Thymus (tissue), 11 donors: ENCODE measurements around the gene ZNF70. TPM values are rescaled to one million over a fixed set of nuclear protein-coding genes. Genes with fewer than 3 reads are reported as not detected.

Source experiments
- DNase-seq, 9 donors: peaks; one replicate each; pipeline ENCODE4 v3.0.0-alpha.2; 2013; ENCODE audit warnings: low spot score in 9 of 9, low read depth in 6 of 9, missing footprints in 1 of 9
- H3K27ac ChIP-seq, 2 donors: one replicate each; pipeline ENCODE4 v1.5.1; 2013; ENCODE audit warnings: control low read depth in 1 of 2, low read depth in 1 of 2, low read length in 1 of 2, mild to moderate bottlenecking in 1 of 2, moderate library complexity in 1 of 2
- H3K27me3 ChIP-seq, 2 donors: one replicate each; pipeline ENCODE4 v1.5.1; 2013; ENCODE audit warnings: low read length in 1 of 2; ENCODE audit not compliant: control insufficient read depth in 2 of 2, insufficient read depth in 1 of 2
- H3K36me3 ChIP-seq, 2 donors: one replicate each; pipeline ENCODE4 v1.5.1; 2013; ENCODE audit warnings: low read length in 1 of 2, mild to moderate bottlenecking in 1 of 2, moderate library complexity in 1 of 2; ENCODE audit not compliant: control insufficient read depth in 2 of 2, insufficient read depth in 2 of 2
- H3K4me1 ChIP-seq, 2 donors: one replicate each; pipeline ENCODE4 v1.5.1; 2013; ENCODE audit warnings: low read length in 2 of 2; ENCODE audit not compliant: control insufficient read depth in 2 of 2, insufficient read depth in 2 of 2
- H3K4me3 ChIP-seq, 2 donors: one replicate each; pipeline ENCODE4 v1.5.1; 2013; ENCODE audit warnings: low read length in 2 of 2, control low read depth in 1 of 2, mild to moderate bottlenecking in 1 of 2
- H3K9me3 ChIP-seq, 2 donors: one replicate each; pipeline ENCODE4 v1.5.1; 2013; ENCODE audit warnings: low read length in 1 of 2, mild to moderate bottlenecking in 1 of 2; ENCODE audit not compliant: control insufficient read depth in 2 of 2, insufficient read depth in 1 of 2
- WGBS: extraction: QIAGEN DNeasy Blood & Tissue Kit; methylation state at CpG from one replicate; pipeline ENCODE4 v1.1.7; 2013; 5-methylcytosine and 5-hydroxymethylcytosine counted together
- polyA plus RNA-seq: library from polyadenylated mRNA; stranded (reverse); fragments of 200-250 nt; gene quantifications from one replicate; pipeline ENCODE4 v1.2.3, GENCODE V29; 2013
- total RNA-seq: library from RNA; stranded (reverse); fragments of 120-200 nt; gene quantifications from one replicate; pipeline ENCODE4 v1.2.4, GENCODE V29; 2013
- donor health status: healthy.

Gene ZNF70
- total and polyA plus RNA-seq, 2 donors, result 1.4 to 1.7 TPM

DNA sequence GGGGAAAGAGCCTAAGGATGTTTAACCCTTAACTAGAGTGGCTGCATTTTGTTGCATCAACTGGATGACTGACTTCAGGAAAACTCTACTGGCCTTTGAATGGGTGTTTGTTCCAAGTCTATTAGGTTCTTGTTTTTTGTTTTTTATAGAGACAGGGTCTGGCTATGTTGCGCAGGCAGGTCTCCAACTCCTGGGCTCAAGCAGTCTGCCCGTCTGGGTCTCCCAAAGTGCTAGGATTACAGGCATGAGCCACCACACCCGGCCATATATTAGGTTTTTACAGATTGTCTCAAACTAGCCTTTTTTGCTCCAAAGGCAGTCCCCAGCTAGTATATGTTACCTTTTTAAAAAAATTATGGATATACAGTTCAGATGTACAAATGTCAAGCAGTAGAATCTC lies 37.0 kb upstream of the ZNF70 start:
- Histone ChIP-seq H3K27ac (no peak overlapping the region), H3K4me1 (peaks cover 46 to 63% of the 10 kb centered on the region in 2 donors), H3K36me3 (peaks cover 20 to 29% of the 10 kb centered on the region in 2 donors), H3K27me3 (no peaks in the 10 kb centered on the region), H3K4me3 (peak overlapping the region; percentile 58 to 94), H3K9me3 (no peaks in the 10 kb centered on the region)
- no peak for DNase-seq
- 96% methylated on average over 3 of the region's 3 CpGs for WGBS

DNA sequence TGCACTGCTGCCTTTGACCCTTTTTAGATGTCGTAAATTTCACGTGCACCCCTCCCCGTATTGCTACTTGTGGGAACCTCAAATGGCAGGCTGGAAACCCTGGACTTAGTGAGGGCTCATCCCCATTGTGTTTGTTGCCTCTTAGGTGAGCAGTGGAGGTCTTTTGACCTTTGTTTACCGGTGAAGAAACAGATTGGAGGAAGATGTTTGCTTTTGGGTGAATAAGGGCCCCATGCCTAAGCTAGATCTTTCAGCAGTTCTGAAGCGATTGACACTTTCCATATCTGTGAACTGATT lies 36.6 kb upstream of the ZNF70 start:
- no peaks in the 10 kb centered on the region for H3K9me3 ChIP-seq
- peaks cover 46 to 63% of the 10 kb centered on the region in 2 donors for H3K4me1 ChIP-seq
- WGBS, result 9% methylated on average over 5 of the region's 5 CpGs
- peaks cover 17 to 26% of the 10 kb centered on the region in 2 donors for H3K36me3 ChIP-seq
- H3K4me3 ChIP-seq, result peak overlapping the region; percentile 58 to 94
- peak overlapping the region; percentile 68 to 100 for H3K27ac ChIP-seq
- DNase-seq, result no peak
- no peaks in the 10 kb centered on the region for H3K27me3 ChIP-seq

GRCh38 chr22:23786752-23787599 lies 36.1 kb upstream of the ZNF70 start, which contains the start of gene SMARCB1:
Gene SMARCB1 (plus strand): TSS chr22:23786966. CDS start chr22:23787170, 204 bp downstream.
- WGBS, result under 1% methylated on average over 97 of the region's 97 CpGs
- peaks cover 11 to 20% of the 10 kb centered on the region in 2 donors for H3K36me3 ChIP-seq
- peak within 1 kb of the TSS; percentile 98 to 100 for H3K27ac ChIP-seq
- H3K4me3 ChIP-seq, result peak within 1 kb of the TSS; percentile 58 to 94
- H3K9me3 ChIP-seq, result no peaks in the 10 kb centered on the region
- DNase-seq, result peak; percentile 75 to 95 (median 83)
- peaks cover 48 to 63% of the 10 kb centered on the region in 2 donors for H3K4me1 ChIP-seq
- no peaks in the 10 kb centered on the region for H3K27me3 ChIP-seq

GRCh38 chr22:23786261-23786710 lies 35.4 kb upstream of the ZNF70 start:
- H3K4me1 ChIP-seq, result peaks cover 48 to 64% of the 10 kb centered on the region in 2 donors
- peak overlapping the region; percentile 58 to 94 for H3K4me3 ChIP-seq

GRCh38 chr22:23784215-23784732 lies 33.4 kb upstream of the ZNF70 start:
- H3K4me1 ChIP-seq, result peaks cover 43 to 67% of the 10 kb centered on the region in 2 donors
- H3K9me3 ChIP-seq, result no peaks in the 10 kb centered on the region
- H3K36me3 ChIP-seq, result peaks cover 0 to 7% of the 10 kb centered on the region in 2 donors
- no peaks in the 10 kb centered on the region for H3K27me3 ChIP-seq
- peak in 1 of 9 donors; percentile 72 for DNase-seq
- peak overlapping the region in 1 of 2 donors; percentile 60 for H3K27ac ChIP-seq
- WGBS, result 16% methylated on average over 8 of the region's 8 CpGs
- H3K4me3 ChIP-seq, result no peak overlapping the region

More at GRCh38 chr22:23786261-23786710, 35.4 kb upstream of the ZNF70 start:
- DNase-seq, result peak in 4 of 9 donors; percentile 71 to 92 (median 78)
- Histone ChIP-seq H3K27ac (peak overlapping the region; percentile 98 to 100), H3K27me3 (no peaks in the 10 kb centered on the region), H3K36me3 (peaks cover 5 to 14% of the 10 kb centered on the region in 2 donors), H3K9me3 (no peaks in the 10 kb centered on the region)
- 11% methylated on average over 9 of the region's 9 CpGs for WGBS

DNA sequence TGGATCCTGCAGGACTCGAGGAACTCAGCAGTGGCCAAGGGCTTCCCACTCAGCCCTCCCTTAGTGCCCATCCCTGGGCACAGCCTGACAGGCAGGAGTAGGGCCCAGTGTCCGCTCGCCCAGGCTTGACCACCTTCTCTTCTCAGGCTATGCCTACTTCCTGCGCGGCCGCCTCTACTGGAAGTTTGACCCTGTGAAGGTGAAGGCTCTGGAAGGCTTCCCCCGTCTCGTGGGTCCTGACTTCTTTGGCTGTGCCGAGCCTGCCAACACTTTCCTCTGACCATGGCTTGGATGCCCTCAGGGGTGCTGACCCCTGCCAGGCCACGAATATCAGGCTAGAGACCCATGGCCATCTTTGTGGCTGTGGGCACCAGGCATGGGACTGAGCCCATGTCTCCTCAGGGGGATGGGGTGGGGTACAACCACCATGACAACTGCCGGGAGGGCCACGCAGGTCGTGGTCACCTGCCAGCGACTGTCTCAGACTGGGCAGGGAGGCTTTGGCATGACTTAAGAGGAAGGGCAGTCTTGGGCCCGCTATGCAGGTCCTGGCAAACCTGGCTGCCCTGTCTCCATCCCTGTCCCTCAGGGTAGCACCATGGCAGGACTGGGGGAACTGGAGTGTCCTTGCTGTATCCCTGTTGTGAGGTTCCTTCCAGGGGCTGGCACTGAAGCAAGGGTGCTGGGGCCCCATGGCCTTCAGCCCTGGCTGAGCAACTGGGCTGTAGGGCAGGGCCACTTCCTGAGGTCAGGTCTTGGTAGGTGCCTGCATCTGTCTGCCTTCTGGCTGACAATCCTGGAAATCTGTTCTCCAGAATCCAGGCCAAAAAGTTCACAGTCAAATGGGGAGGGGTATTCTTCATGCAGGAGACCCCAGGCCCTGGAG lies 32.6 kb upstream of the ZNF70 start:
- Histone ChIP-seq H3K4me1 (peaks cover 36 to 62% of the 10 kb centered on the region in 2 donors), H3K36me3 (peaks cover 0 to under 1% of the 10 kb centered on the region in 2 donors), H3K27ac (no peak overlapping the region), H3K27me3 (no peaks in the 10 kb centered on the region), H3K4me3 (no peak overlapping the region), H3K9me3 (no peaks in the 10 kb centered on the region)
- 88% methylated on average over 15 of the region's 15 CpGs for WGBS
- no peak for DNase-seq

DNA sequence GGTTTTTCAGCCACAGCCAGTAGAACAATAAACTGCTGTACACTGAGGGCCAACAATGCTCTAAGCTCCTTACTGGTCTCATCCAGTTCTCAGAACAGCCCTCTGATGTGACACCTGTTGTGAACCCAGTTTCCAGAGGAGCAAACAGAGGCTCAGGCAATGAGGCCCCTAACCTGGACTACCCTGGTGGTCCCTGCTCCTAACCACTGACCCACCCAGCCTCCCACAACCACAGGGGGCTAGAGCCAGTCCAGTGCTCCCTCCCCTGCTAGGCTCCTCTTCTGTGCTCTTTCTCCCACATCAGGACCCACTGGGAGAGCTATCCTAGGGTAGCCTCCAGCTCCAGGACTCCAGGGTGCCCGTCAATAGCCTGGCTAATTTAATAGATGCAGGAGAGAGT lies 31.8 kb upstream of the ZNF70 start:
- DNase-seq, result no peak
- Histone ChIP-seq H3K4me1 (peaks cover 30 to 63% of the 10 kb centered on the region in 2 donors), H3K27me3 (no peaks in the 10 kb centered on the region), H3K9me3 (no peaks in the 10 kb centered on the region), H3K27ac (no peak overlapping the region), H3K36me3 (no peaks in the 10 kb centered on the region), H3K4me3 (no peak overlapping the region)
- 98% methylated on average over 1 of the region's 1 CpG for WGBS

- H3K9me3 ChIP-seq, result no peaks in the 10 kb centered on the region
- 87% methylated on average over 16 of the region's 16 CpGs for WGBS
- no peaks in the 10 kb centered on the region for H3K27me3 ChIP-seq
- peak in 1 of 9 donors; percentile 25 for DNase-seq
- H3K4me1 ChIP-seq, result peaks cover 29 to 63% of the 10 kb centered on the region in 2 donors
- H3K4me3 ChIP-seq, result no peak overlapping the region
- no peaks in the 10 kb centered on the region for H3K36me3 ChIP-seq
- no peak overlapping the region for H3K27ac ChIP-seq
Measured at GRCh38 chr22:23782252-23782651, 31.3 kb upstream of the ZNF70 start.
